Hematopoietic multipotent progenitor cell (in vitro differentiated cells): ENCODE results near the gene TAOK3. TPM values are rescaled to one million over a fixed set of nuclear protein-coding genes. Genes with fewer than 3 reads are reported as not detected.
A peak's percentile ranks its signal among the peaks of the same experiment; 100 is the strongest.

Source experiments
- DNase-seq, 3 donors: peaks; one replicate each; pipeline ENCODE4 v3.0.0-alpha.2; 2011 to 2015; ENCODE audit warnings: low read depth in 2 of 3, low spot score in 2 of 3
- total RNA-seq: library from RNA; depleted of rRNA; stranded (reverse); fragments of >200 nt; gene quantifications from one replicate; pipeline ENCODE4 v1.2.3, GENCODE V29; 2012

The TAOK3 gene
- total RNA-seq, 1 donor = 94.8 TPM

GRCh38 chr12:118237052-118237665 is 135.5 kb downstream of the TAOK3 start:
- DNase-seq = peak in 2 of 3 donors; percentile 52 to 72

- no peak for DNase-seq
Measured at GRCh38 chr12:118220702-118221101, 152.0 kb downstream of the TAOK3 start.

- DNase-seq = no peak
Measured at GRCh38 chr12:118219772-118220171, 152.9 kb downstream of the TAOK3 start.

- DNase-seq = no peak
Measured at GRCh38 chr12:118219106-118219505, 153.6 kb downstream of the TAOK3 start.

- DNase-seq = no peak
Measured at GRCh38 chr12:118213452-118213851, 159.3 kb downstream of the TAOK3 start.

GRCh38 chr12:118212606-118213005 is 160.1 kb downstream of the TAOK3 start:
- no peak for DNase-seq

GRCh38 chr12:118206107-118206412 is 166.6 kb downstream of the TAOK3 start:
- DNase-seq = no peak

- no peak for DNase-seq
Measured at GRCh38 chr12:118193958-118194357, 178.7 kb downstream of the TAOK3 start.

- no peak for DNase-seq
Measured at GRCh38 chr12:118193477-118193876, 179.2 kb downstream of the TAOK3 start.

- no peak for DNase-seq
Measured at GRCh38 chr12:118190266-118190665, 182.4 kb downstream of the TAOK3 start.

GRCh38 chr12:118189741-118190191 is 182.9 kb downstream of the TAOK3 start:
- no peak for DNase-seq

- DNase-seq = no peak
Measured at GRCh38 chr12:118188690-118189371, 183.9 kb downstream of the TAOK3 start.

- no peak for DNase-seq
Measured at GRCh38 chr12:118187751-118188435, 184.8 kb downstream of the TAOK3 start.

GRCh38 chr12:118185602-118186397 is 186.9 kb downstream of the TAOK3 start:
- no peak for DNase-seq

- DNase-seq = no peak
Measured at GRCh38 chr12:118183711-118184110, 189.0 kb downstream of the TAOK3 start.

- DNase-seq = no peak
Measured at GRCh38 chr12:118183155-118183554, 189.6 kb downstream of the TAOK3 start.

GRCh38 chr12:118175823-118176447 is 196.8 kb downstream of the TAOK3 start:
- no peak for DNase-seq

- no peak for DNase-seq
Measured at GRCh38 chr12:118166946-118167345, 205.8 kb downstream of the TAOK3 start.

GRCh38 chr12:118164798-118165486 is 207.8 kb downstream of the TAOK3 start:
- peak in 1 of 3 donors; percentile 10 for DNase-seq

- DNase-seq = no peak
Measured at GRCh38 chr12:118160536-118160935, 212.2 kb downstream of the TAOK3 start.
